HepG2 (cell line): Measurements from ENCODE around the gene ZNF148. TPM values are rescaled to one million over a fixed set of nuclear protein-coding genes. Genes with fewer than 3 reads are reported as not detected.

Experiments used
- HES4 ChIP-seq: sonication (generic); formaldehyde crosslinking; IDR thresholded peaks from 2 replicates; pipeline ENCODE4 v1.9.0; 2021; ENCODE audit warnings: mild to moderate bottlenecking, missing genetic modification reagents, borderline replicate concordance
- KLF9 ChIP-seq: IDR thresholded peaks from 2 replicates; pipeline ENCODE4 v1.6.1; 2016; ENCODE audit warnings: low read depth
- ZNF264 ChIP-seq: sonication (generic); formaldehyde crosslinking; IDR thresholded peaks from 2 replicates; pipeline ENCODE4 v1.4.0; 2020; ENCODE audit warnings: missing genetic modification reagents
- polyA plus RNA-seq, 8 experiments: library from polyadenylated mRNA; depleted of rRNA in 3 of 8; stranded (reverse) in 7 of 8; unstranded in 1 of 8; fragments of >200 nt; fragmentation: Illumina TruSeq in 4 of 8; extraction: Trizol in 4 of 8; gene quantifications; 2 replicates each; pipeline versions ENCODE4 v1.2.1 to v1.2.3, GENCODE V29; 2011 to 2016; ENCODE audit warnings: low read depth in 4 of 8, missing spikeins in 1 of 8, mixed read lengths in 1 of 8; ENCODE audit not compliant: insufficient read depth in 1 of 8
- total RNA-seq, 5 experiments: library from RNA; depleted of rRNA; stranded (reverse); fragments of >200 nt; fragmentation: Illumina TruSeq; extraction: Trizol; gene quantifications; 2 replicates each; pipeline ENCODE4 v1.2.3, GENCODE V29; 2016; ENCODE audit warnings: low read depth in 1 of 5
- TF ChIP-seq, protein P1 (sequence below): sonication (generic); formaldehyde crosslinking; IDR thresholded peaks from 2 replicates; pipeline ENCODE4 v1.4.0; 2020; ENCODE audit warnings: mild to moderate bottlenecking, missing genetic modification reagents
- TF ChIP-seq, protein P2 (sequence below): sonication (generic); formaldehyde crosslinking; IDR thresholded peaks from 2 replicates; pipeline ENCODE4 v1.5.0; 2020; ENCODE audit warnings: missing genetic modification reagents, mild to moderate bottlenecking, borderline replicate concordance
- TF ChIP-seq, protein P3 (sequence below): sonication (generic); formaldehyde crosslinking; IDR thresholded peaks from 2 replicates; pipeline ENCODE4 v1.4.0; 2020; ENCODE audit warnings: missing genetic modification reagents
- TF ChIP-seq, protein P4 (sequence below): IDR thresholded peaks from 2 replicates; pipeline ENCODE4 v1.6.1; 2016
- TF ChIP-seq, protein P5 (sequence below): sonication (generic); formaldehyde crosslinking; IDR thresholded peaks from 2 replicates; pipeline ENCODE4 v1.8.0; 2022; ENCODE audit warnings: missing genetic modification reagents, mild to moderate bottlenecking, borderline replicate concordance

The ZNF148 gene
- total and polyA plus RNA-seq, 2 of the 13 experiments (the other 11 are each of a cell fraction or from before 2014, with no cell fraction given): 10.6 to 36.1 TPM

DNA sequence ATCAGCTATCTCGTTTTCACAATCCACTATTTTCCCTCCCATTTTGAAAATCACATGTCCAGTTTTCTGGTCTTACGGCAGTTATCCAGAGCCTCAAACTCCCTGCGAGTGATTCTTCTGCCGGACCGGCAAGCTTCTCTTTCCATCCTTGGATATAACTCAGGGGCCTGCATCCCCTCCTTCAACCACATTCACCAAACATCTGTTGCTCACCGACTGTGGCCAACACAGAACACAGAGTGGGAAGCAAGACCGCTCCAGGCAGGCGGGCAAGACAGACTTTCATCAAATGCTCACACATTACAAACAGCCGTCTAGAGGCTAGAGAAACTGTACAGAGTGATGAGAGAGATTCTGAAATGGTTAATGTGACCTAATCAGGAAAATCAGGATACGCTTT lies 154.9 kb downstream of the ZNF148 start (continued):
- TF ChIP-seq, protein P1, sequence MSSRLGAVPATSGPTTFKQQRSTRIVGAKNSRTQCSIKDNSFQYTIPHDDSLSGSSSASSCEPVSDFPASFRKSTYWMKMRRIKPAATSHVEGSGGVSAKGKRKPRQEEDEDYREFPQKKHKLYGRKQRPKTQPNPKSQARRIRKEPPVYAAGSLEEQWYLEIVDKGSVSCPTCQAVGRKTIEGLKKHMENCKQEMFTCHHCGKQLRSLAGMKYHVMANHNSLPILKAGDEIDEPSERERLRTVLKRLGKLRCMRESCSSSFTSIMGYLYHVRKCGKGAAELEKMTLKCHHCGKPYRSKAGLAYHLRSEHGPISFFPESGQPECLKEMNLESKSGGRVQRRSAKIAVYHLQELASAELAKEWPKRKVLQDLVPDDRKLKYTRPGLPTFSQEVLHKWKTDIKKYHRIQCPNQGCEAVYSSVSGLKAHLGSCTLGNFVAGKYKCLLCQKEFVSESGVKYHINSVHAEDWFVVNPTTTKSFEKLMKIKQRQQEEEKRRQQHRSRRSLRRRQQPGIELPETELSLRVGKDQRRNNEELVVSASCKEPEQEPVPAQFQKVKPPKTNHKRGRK (CRISPR knock-in tag): no peak
- TF ChIP-seq, protein P2, sequence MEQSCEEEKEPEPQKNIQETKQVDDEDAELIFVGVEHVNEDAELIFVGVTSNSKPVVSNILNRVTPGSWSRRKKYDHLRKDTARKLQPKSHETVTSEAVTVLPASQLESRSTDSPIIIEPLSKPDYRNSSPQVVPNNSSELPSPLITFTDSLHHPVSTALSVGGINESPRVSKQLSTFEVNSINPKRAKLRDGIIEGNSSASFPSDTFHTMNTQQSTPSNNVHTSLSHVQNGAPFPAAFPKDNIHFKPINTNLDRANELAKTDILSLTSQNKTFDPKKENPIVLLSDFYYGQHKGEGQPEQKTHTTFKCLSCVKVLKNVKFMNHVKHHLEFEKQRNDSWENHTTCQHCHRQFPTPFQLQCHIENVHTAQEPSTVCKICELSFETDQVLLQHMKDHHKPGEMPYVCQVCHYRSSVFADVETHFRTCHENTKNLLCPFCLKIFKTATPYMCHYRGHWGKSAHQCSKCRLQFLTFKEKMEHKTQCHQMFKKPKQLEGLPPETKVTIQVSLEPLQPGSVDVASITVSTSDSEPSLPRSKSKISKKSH: no peak
- TF ChIP-seq ZNF264 (CRISPR knock-in tag) (no peak), KLF9 (CRISPR knock-in tag) (no peak), HES4 (no peak)
- TF ChIP-seq, protein P3, sequence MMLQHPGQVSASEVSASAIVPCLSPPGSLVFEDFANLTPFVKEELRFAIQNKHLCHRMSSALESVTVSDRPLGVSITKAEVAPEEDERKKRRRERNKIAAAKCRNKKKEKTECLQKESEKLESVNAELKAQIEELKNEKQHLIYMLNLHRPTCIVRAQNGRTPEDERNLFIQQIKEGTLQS (CRISPR knock-in tag): no peak
- TF ChIP-seq, protein P4, sequence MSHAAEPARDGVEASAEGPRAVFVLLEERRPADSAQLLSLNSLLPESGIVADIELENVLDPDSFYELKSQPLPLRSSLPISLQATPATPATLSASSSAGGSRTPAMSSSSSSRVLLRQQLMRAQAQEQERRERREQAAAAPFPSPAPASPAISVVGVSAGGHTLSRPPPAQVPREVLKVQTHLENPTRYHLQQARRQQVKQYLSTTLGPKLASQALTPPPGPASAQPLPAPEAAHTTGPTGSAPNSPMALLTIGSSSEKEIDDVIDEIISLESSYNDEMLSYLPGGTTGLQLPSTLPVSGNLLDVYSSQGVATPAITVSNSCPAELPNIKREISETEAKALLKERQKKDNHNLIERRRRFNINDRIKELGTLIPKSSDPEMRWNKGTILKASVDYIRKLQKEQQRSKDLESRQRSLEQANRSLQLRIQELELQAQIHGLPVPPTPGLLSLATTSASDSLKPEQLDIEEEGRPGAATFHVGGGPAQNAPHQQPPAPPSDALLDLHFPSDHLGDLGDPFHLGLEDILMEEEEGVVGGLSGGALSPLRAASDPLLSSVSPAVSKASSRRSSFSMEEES (CRISPR knock-in tag): no peak
- TF ChIP-seq, protein P5, sequence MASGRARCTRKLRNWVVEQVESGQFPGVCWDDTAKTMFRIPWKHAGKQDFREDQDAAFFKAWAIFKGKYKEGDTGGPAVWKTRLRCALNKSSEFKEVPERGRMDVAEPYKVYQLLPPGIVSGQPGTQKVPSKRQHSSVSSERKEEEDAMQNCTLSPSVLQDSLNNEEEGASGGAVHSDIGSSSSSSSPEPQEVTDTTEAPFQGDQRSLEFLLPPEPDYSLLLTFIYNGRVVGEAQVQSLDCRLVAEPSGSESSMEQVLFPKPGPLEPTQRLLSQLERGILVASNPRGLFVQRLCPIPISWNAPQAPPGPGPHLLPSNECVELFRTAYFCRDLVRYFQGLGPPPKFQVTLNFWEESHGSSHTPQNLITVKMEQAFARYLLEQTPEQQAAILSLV: no peak
